GM12874 (cell line): Measurements from ENCODE around the gene MARVELD3.

Experiments used
- TF ChIP-seq, protein P1 (sequence below): IDR thresholded peaks from 2 replicates; pipeline ENCODE4 v1.5.1; 2011; ENCODE audit warnings: low read depth, mild to moderate bottlenecking, control low read depth, low read length, moderate library complexity; ENCODE audit not compliant: insufficient read depth

The MARVELD3 gene, protein sequence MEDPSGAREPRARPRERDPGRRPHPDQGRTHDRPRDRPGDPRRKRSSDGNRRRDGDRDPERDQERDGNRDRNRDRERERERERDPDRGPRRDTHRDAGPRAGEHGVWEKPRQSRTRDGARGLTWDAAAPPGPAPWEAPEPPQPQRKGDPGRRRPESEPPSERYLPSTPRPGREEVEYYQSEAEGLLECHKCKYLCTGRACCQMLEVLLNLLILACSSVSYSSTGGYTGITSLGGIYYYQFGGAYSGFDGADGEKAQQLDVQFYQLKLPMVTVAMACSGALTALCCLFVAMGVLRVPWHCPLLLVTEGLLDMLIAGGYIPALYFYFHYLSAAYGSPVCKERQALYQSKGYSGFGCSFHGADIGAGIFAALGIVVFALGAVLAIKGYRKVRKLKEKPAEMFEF

GRCh38 chr16:71626018-71626857 is at the start of gene MARVELD3:
Gene MARVELD3 (plus strand): TSS chr16:71626184. CDS start chr16:71626230, 46 bp downstream.
- TF ChIP-seq, protein P1, sequence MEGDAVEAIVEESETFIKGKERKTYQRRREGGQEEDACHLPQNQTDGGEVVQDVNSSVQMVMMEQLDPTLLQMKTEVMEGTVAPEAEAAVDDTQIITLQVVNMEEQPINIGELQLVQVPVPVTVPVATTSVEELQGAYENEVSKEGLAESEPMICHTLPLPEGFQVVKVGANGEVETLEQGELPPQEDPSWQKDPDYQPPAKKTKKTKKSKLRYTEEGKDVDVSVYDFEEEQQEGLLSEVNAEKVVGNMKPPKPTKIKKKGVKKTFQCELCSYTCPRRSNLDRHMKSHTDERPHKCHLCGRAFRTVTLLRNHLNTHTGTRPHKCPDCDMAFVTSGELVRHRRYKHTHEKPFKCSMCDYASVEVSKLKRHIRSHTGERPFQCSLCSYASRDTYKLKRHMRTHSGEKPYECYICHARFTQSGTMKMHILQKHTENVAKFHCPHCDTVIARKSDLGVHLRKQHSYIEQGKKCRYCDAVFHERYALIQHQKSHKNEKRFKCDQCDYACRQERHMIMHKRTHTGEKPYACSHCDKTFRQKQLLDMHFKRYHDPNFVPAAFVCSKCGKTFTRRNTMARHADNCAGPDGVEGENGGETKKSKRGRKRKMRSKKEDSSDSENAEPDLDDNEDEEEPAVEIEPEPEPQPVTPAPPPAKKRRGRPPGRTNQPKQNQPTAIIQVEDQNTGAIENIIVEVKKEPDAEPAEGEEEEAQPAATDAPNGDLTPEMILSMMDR: no peak

GRCh38 chr16:71576971-71577370 is 49.0 kb upstream of the MARVELD3 start, which contains the start of gene TAT:
Gene TAT (minus strand): TSS chr16:71577092. CDS start chr16:71576415, 677 bp downstream.
- TF ChIP-seq, protein P1: no peak

DNA sequence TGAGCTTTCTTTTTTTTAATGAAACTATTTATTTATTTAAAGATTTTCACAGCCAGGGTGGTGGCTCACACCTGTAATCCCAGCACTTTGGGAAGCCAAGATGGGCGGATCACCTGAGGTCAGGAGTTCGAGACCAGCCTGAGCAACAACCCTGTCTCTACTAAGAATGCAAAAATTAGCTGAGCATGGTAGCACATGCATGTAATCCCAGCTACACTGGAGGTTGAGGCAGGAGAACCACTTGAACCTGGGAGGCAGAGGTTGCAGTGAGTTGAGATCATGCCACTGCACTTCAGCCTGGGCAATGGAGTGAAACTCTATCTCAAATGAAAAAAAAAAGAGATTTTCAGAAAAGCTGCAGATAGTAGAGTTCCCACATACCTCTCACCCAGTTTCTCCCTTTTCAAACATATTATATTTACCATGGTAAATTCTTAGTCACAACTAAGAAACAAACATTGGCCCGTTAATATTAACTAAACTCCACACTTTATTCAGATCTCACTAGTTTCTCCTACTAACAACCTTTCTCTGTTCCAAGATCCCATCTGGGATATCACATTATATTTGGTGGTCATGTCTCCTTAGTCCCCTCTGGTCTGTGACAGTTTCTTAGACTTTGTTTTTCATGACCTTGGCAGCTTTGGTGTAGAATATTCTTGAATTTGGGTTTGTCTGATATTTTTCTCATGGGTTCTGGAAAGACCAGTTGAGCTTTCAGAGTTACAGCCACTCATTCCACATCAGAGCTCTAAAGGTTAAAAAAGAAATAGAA is 41.3 kb upstream of the MARVELD3 start:
- TF ChIP-seq, protein P1: no peak

- TF ChIP-seq, protein P1: no peak
Measured at GRCh38 chr16:71585318-71585703, 40.7 kb upstream of the MARVELD3 start.

DNA sequence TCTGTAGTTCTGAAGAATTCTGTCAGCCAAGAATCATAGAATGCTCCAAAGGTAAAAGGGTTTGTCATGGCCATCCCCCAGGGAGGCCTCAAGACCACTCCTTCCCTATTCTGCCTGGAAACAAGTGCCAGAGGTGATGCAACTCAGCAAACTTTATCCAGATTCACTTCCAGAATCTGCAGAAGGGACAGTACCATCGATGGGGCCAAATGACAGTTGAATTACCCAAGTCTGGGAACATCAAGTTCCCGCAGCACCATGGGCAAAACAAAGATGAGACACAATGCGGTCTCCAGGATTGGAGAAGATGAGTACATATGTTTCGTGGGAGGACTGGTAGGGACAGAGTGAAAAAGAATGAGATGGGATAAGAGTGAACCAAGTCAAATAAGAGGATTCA is 35.4 kb upstream of the MARVELD3 start:
- TF ChIP-seq, protein P1: no peak

GRCh38 chr16:71591917-71592316 is 34.1 kb upstream of the MARVELD3 start:
- TF ChIP-seq, protein P1: no peak
